Liver (tissue), 9 donors: ENCODE results near the gene DTNA. TPM values are rescaled to one million over a fixed set of nuclear protein-coding genes. Genes with fewer than 3 reads are reported as not detected.

Experiments used
- DNase-seq: peaks from one replicate; pipeline ENCODE4 v3.0.0-alpha.2; 2017; ENCODE audit warnings: low spot score
- H3K27ac ChIP-seq, 2 donors: one replicate each; pipeline ENCODE4 v1.7.0; 2013; ENCODE audit warnings: inconsistent platforms in 2 of 2, low read length in 2 of 2, control low read depth in 1 of 2, low read depth in 1 of 2, mild to moderate bottlenecking in 1 of 2
- H3K27me3 ChIP-seq, 4 donors: one replicate each; pipeline versions ENCODE4 v1.6.1 to v1.7.0; 2013; ENCODE audit warnings: low read length in 3 of 4, inconsistent platforms in 1 of 4, mild to moderate bottlenecking in 1 of 4, moderate library complexity in 1 of 4; ENCODE audit not compliant: control insufficient read depth in 4 of 4, insufficient read depth in 4 of 4
- H3K36me3 ChIP-seq, 4 donors: one replicate each; pipeline versions ENCODE4 v1.6.1 to v1.7.0; 2013; ENCODE audit warnings: low read length in 3 of 4, mild to moderate bottlenecking in 3 of 4, low read depth in 1 of 4, moderate library complexity in 1 of 4; ENCODE audit not compliant: control insufficient read depth in 4 of 4, insufficient read depth in 3 of 4
- H3K4me1 ChIP-seq, 4 donors: one replicate each; pipeline versions ENCODE4 v1.6.1 to v1.7.0; 2013; ENCODE audit warnings: low read length in 3 of 4, mild to moderate bottlenecking in 3 of 4, moderate library complexity in 1 of 4; ENCODE audit not compliant: control insufficient read depth in 4 of 4, insufficient read depth in 4 of 4
- H3K4me3 ChIP-seq, 3 donors: one replicate each; pipeline versions ENCODE4 v1.6.1 to v1.7.0; 2013; ENCODE audit warnings: low read length in 3 of 3, control low read depth in 1 of 3, low read depth in 1 of 3, mild to moderate bottlenecking in 1 of 3
- H3K9ac ChIP-seq, 2 donors: one replicate each; pipeline ENCODE4 v1.7.0; 2013; ENCODE audit warnings: low read length in 2 of 2, mild to moderate bottlenecking in 2 of 2, moderate library complexity in 2 of 2, control low read depth in 1 of 2, low read depth in 1 of 2
- H3K9me3 ChIP-seq, 4 donors: one replicate each; pipeline versions ENCODE4 v1.6.1 to v1.7.0; 2013; ENCODE audit warnings: low read length in 3 of 4; ENCODE audit not compliant: control insufficient read depth in 4 of 4
- EGR1 ChIP-seq, 2 donors: IDR thresholded peaks; 2 replicates each; pipeline ENCODE4 v1.6.1; 2016 to 2018; ENCODE audit warnings: antibody characterized with exemption in 2 of 2, low read depth in 2 of 2
- FOXA1 ChIP-seq: IDR thresholded peaks from 2 replicates; pipeline ENCODE4 v1.6.1; 2016; ENCODE audit warnings: antibody characterized with exemption
- FOXA2 ChIP-seq: IDR thresholded peaks from 2 replicates; pipeline ENCODE4 v1.6.1; 2016; ENCODE audit warnings: antibody characterized with exemption
- GABPA ChIP-seq, 2 donors: IDR thresholded peaks in 1 of 2; conservative IDR thresholded peaks in 1 of 2; 2 replicates each; pipeline ENCODE4 v1.6.1; 2016; ENCODE audit warnings: antibody characterized with exemption in 2 of 2, mild to moderate bottlenecking in 1 of 2, moderate library complexity in 1 of 2
- HNF4A ChIP-seq, 2 donors: conservative IDR thresholded peaks; 2 replicates each; pipeline ENCODE4 v1.6.1; 2016; ENCODE audit warnings: antibody characterized with exemption in 2 of 2, mild to moderate bottlenecking in 2 of 2
- HNF4G ChIP-seq: IDR thresholded peaks from 2 replicates; pipeline ENCODE4 v1.6.1; 2016; ENCODE audit warnings: antibody characterized with exemption
- JUND ChIP-seq, 2 donors: IDR thresholded peaks; 2 replicates each; pipeline ENCODE4 v1.6.1; 2016; ENCODE audit warnings: antibody characterized with exemption in 2 of 2
- NR2F2 ChIP-seq: IDR thresholded peaks from 2 replicates; pipeline ENCODE4 v1.6.1; 2016; ENCODE audit warnings: antibody characterized with exemption
- RXRA ChIP-seq, 2 donors: IDR thresholded peaks; 2 replicates each; pipeline ENCODE4 v1.6.1; 2017 to 2018; ENCODE audit warnings: antibody characterized with exemption in 2 of 2, mild to moderate bottlenecking in 1 of 2
- SP1 ChIP-seq: IDR thresholded peaks from 2 replicates; pipeline ENCODE4 v1.6.1; 2018; ENCODE audit warnings: antibody characterized with exemption, mild to moderate bottlenecking
- TAF1 ChIP-seq: conservative IDR thresholded peaks from 2 replicates; pipeline ENCODE4 v1.6.1; 2016; ENCODE audit warnings: antibody characterized with exemption, mild to moderate bottlenecking
- YY1 ChIP-seq: IDR thresholded peaks from 2 replicates; pipeline ENCODE4 v1.6.1; 2016; ENCODE audit warnings: antibody characterized with exemption, mild to moderate bottlenecking
- WGBS: extraction: QIAGEN DNeasy Blood & Tissue Kit; methylation state at CpG from one replicate; pipeline ENCODE4 v1.1.7; 2013; 5-methylcytosine and 5-hydroxymethylcytosine counted together
- polyA plus RNA-seq, 2 donors: library from polyadenylated mRNA; stranded (reverse) in 1 of 2; unstranded in 1 of 2; fragments of 200-250 nt in 1 of 2; fragments of >200 nt in 1 of 2; fragmentation: Nextera tagmentation in 1 of 2; extraction: Ambion mirVana in 1 of 2; gene quantifications; one replicate each; pipeline versions ENCODE4 v1.2.1 to v1.2.3, GENCODE V29; 2013 to 2015
- total RNA-seq, 2 donors: library from RNA; depleted of rRNA; stranded (reverse); fragments of >200 nt; gene quantifications; one replicate each; pipeline ENCODE4 v1.2.3, GENCODE V29; 2014
- TF ChIP-seq, protein P1 (sequence below): IDR thresholded peaks from 2 replicates; pipeline ENCODE4 v1.6.1; 2016; ENCODE audit warnings: antibody characterized with exemption
- TF ChIP-seq, protein P2 (sequence below): IDR thresholded peaks from 2 replicates; pipeline ENCODE4 v1.6.1; 2016; ENCODE audit warnings: antibody characterized with exemption
- TF ChIP-seq, protein P3 (sequence below): IDR thresholded peaks from 2 replicates; pipeline ENCODE4 v1.6.1; 2016; ENCODE audit warnings: antibody characterized with exemption
- TF ChIP-seq, protein P4 (sequence below): IDR thresholded peaks from 2 replicates; pipeline ENCODE4 v1.6.1; 2016; ENCODE audit warnings: antibody characterized with exemption, mild to moderate bottlenecking
- donor health status: healthy.
- donor health status: healthy.
- donor health status: healthy.
- donor health status: healthy.
- donor health status: healthy.

The DTNA gene
- total and polyA plus RNA-seq, 4 donors: 0.33 to 3.2 (median 1.4) TPM

DNA sequence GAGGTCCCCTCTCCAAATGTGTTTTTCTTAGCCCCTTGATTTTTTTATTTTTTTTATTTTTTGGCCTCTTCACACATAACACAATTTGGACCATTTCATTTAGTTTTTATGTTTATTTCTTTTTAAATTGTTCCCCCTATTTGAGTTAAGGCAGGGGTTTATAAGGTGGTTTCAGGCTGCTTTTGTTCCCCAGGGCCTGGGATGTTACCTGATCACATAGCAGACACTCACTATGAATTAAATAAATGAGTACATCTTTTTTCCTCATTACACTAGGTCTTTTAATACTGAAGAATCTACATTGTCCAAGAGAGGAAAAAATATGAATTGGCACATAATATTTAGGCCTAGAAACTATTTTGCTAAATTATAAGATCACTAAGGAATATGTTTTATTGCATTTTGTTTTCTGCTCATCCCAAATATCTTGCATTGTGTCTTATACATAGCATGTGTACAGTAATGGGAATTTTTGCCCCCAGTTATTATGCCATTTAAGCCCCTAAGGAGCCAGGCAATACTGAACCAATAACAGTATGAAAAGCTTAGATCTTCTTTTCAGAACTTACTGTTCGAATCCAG lies 218.7 kb downstream of the DTNA start:
- H3K27ac ChIP-seq: no peak overlapping the region
- no peaks in the 10 kb centered on the region for H3K9me3 ChIP-seq
- no peak for DNase-seq
- 30% methylated on average over 1 of the region's 1 CpG for WGBS
- H3K36me3 ChIP-seq: no peaks in the 10 kb centered on the region
- H3K27me3 ChIP-seq: no peaks in the 10 kb centered on the region
- H3K9ac ChIP-seq: peak overlapping the region in 1 of 2 donors; percentile 24
- TF ChIP-seq, protein P1, sequence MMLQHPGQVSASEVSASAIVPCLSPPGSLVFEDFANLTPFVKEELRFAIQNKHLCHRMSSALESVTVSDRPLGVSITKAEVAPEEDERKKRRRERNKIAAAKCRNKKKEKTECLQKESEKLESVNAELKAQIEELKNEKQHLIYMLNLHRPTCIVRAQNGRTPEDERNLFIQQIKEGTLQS: no peak
- TF ChIP-seq, protein P2, sequence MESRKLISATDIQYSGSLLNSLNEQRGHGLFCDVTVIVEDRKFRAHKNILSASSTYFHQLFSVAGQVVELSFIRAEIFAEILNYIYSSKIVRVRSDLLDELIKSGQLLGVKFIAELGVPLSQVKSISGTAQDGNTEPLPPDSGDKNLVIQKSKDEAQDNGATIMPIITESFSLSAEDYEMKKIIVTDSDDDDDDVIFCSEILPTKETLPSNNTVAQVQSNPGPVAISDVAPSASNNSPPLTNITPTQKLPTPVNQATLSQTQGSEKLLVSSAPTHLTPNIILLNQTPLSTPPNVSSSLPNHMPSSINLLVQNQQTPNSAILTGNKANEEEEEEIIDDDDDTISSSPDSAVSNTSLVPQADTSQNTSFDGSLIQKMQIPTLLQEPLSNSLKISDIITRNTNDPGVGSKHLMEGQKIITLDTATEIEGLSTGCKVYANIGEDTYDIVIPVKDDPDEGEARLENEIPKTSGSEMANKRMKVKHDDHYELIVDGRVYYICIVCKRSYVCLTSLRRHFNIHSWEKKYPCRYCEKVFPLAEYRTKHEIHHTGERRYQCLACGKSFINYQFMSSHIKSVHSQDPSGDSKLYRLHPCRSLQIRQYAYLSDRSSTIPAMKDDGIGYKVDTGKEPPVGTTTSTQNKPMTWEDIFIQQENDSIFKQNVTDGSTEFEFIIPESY: no peak
- TF ChIP-seq TAF1: no peak
- no peak overlapping the region for H3K4me3 ChIP-seq
- H3K4me1 ChIP-seq: peaks cover 0 to 2% (median 0%) of the 10 kb centered on the region in 4 donors

DNA sequence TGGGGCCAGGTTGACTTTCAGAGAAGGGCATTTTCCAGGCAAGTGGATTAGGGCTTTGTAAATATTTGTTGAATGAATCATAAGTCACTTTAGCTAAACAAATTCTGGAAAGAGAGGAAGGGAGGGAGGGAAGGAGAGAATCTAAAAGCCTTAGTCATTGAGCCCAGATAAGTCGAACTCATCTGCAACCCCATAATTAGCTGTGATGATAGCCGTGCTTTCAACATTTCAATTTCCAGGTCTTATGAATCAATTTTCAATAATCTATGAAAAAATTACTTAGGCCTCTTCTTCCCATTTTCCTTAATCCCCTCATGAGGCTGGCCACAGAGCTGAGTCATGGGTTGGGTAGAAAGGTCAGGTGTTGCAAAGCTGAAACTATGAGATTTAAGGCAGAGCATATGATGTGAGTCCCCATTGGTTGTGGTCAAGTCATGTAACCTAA lies 219.3 kb downstream of the DTNA start:
- H3K4me3 ChIP-seq: no peak overlapping the region
- TF ChIP-seq, protein P2: no peak
- TF ChIP-seq SP1 (peak; percentile 43), JUND (IDR thresholded peaks at IDR 0.05) (peak; percentile 93 to 97), RXRA (IDR thresholded peaks at IDR 0.05) (peak in 1 of 2 donors; percentile 36), NR2F2 (no peak), YY1 (peak; percentile 24), HNF4A (conservative IDR thresholded peaks at IDR 0.05) (peak; percentile 27 to 47), GABPA (IDR thresholded peaks at IDR 0.05 in 1 of 2, conservative IDR thresholded peaks at IDR 0.05 in 1 of 2) (no peak), TAF1 (no peak), FOXA2 (peak; percentile 46), FOXA1 (peak; percentile 15)
- TF ChIP-seq, protein P1: peak; percentile 78
- no peak overlapping the region for H3K9ac ChIP-seq
- no peaks in the 10 kb centered on the region for H3K27me3 ChIP-seq
- peaks cover 0 to 2% (median 0%) of the 10 kb centered on the region in 4 donors for H3K4me1 ChIP-seq
- H3K27ac ChIP-seq: no peak overlapping the region
- DNase-seq: no peak
- WGBS: 77% methylated on average over 2 of the region's 2 CpGs
- no peaks in the 10 kb centered on the region for H3K36me3 ChIP-seq
- no peaks in the 10 kb centered on the region for H3K9me3 ChIP-seq

DNA sequence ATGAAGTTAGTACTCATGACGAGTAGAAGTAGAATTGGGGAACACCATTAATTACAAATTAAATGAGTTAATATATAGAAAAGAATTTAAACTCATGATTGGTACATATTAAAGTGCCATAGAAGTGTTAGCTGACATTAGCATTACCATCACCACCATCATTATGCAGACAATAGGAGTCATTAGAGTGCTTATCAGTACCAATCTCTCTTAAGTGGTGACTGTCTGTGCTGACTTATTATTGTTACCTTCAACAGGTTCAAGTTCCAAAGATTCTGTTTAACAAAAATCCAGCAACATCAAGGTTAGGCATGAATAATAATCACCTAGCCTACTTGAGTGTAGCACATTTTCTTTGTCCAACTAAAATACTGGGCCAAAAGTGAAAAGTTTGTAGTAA lies 222.3 kb downstream of the DTNA start:
- no peaks in the 10 kb centered on the region for H3K36me3 ChIP-seq
- no peak for DNase-seq
- WGBS: 93% methylated on average over 1 of the region's 1 CpG
- TF ChIP-seq, protein P2: no peak
- TF ChIP-seq, protein P3, sequence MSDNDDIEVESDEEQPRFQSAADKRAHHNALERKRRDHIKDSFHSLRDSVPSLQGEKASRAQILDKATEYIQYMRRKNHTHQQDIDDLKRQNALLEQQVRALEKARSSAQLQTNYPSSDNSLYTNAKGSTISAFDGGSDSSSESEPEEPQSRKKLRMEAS: no peak
- TF ChIP-seq SP1: no peak
- TF ChIP-seq NR2F2: no peak
- TF ChIP-seq EGR1 (IDR thresholded peaks at IDR 0.05; ENCODE audit: low read depth in 2 of 2): no peak
- no peak for TF ChIP-seq GABPA (IDR thresholded peaks at IDR 0.05 in 1 of 2, conservative IDR thresholded peaks at IDR 0.05 in 1 of 2)
- no peak for TF ChIP-seq HNF4G
- TF ChIP-seq TAF1: no peak
- TF ChIP-seq, protein P4, sequence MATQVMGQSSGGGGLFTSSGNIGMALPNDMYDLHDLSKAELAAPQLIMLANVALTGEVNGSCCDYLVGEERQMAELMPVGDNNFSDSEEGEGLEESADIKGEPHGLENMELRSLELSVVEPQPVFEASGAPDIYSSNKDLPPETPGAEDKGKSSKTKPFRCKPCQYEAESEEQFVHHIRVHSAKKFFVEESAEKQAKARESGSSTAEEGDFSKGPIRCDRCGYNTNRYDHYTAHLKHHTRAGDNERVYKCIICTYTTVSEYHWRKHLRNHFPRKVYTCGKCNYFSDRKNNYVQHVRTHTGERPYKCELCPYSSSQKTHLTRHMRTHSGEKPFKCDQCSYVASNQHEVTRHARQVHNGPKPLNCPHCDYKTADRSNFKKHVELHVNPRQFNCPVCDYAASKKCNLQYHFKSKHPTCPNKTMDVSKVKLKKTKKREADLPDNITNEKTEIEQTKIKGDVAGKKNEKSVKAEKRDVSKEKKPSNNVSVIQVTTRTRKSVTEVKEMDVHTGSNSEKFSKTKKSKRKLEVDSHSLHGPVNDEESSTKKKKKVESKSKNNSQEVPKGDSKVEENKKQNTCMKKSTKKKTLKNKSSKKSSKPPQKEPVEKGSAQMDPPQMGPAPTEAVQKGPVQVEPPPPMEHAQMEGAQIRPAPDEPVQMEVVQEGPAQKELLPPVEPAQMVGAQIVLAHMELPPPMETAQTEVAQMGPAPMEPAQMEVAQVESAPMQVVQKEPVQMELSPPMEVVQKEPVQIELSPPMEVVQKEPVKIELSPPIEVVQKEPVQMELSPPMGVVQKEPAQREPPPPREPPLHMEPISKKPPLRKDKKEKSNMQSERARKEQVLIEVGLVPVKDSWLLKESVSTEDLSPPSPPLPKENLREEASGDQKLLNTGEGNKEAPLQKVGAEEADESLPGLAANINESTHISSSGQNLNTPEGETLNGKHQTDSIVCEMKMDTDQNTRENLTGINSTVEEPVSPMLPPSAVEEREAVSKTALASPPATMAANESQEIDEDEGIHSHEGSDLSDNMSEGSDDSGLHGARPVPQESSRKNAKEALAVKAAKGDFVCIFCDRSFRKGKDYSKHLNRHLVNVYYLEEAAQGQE: no peak
- TF ChIP-seq HNF4A (conservative IDR thresholded peaks at IDR 0.05): no peak
- TF ChIP-seq FOXA1: no peak

More for the DNA sequence above, 222.3 kb downstream of the DTNA start:
- Histone ChIP-seq H3K4me3 (no peak overlapping the region), H3K9me3 (no peaks in the 10 kb centered on the region), H3K4me1 (peaks cover 0 to 2% (median 0%) of the 10 kb centered on the region in 4 donors), H3K27ac (no peak overlapping the region), H3K9ac (no peak overlapping the region), H3K27me3 (no peaks in the 10 kb centered on the region)
